ENCODE results near the gene ERCC1. TPM values are rescaled to one million over a fixed set of nuclear protein-coding genes. Genes with fewer than 3 reads are reported as not detected.
A peak's percentile ranks its signal among the peaks of the same experiment; 100 is the strongest.

The ERCC1 gene
- total RNA-seq, 1 experiment from 2014 or later, result 121 TPM

DNA sequence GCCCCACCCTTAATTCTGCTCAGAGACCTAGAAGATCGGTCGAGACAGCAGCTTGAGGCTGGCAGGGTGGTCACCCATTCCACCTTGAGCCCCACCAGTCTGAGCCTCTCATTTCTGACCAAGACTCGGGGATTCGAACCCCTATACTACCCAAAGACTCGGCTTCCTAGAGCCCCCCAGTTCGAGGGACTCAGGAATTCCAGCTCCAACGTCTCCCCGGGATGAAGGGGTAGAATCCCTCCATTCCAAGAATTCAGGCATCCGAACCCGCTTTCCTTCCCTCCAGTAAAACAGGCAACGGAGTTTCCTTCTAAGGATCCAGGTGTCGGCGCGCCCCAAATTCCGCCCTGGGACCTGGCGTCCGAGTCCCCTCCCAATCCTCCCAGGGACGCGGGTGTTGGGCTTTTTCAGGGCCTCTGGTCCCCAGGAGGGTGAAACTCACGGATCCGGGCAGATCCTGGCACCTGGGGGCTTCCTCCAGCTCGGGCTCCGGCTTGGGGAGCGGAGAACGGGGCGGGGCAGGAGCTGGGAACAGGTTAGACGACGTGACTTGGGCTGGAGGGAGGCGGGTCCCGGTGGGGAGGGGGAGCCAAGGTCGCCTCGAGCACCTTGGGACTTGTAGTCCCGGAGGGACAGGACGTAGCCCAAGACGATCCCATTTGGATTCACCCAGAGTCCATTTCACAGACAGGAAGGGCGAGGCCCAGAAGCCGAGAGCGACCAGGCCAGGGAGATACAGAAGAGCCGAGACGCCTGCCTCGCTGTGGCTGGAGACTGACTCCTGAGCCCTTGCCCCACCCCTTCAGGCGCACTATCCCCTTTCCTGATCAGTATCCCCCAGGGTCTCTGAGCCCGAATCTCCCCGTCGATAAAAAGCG lies 18.9 kb downstream of the ERCC1 start, which contains the start of gene PPP1R13L:
TSS of gene PPP1R13L (minus strand) at position 513 of the 878 bp plus-strand sequence. CDS start 6,751 bp downstream, outside the sequence.
- peaks cover 39% of the 10 kb centered on the region for H3K4me1 ChIP-seq (ENCODE audit: low read length)
- no peaks in the 10 kb centered on the region for H3K9me3 ChIP-seq (ENCODE audit: low read length)
- peak within 1 kb of the TSS; percentile 69 for H2AFZ ChIP-seq (ENCODE audit: low read length)
- DNase-seq, result no peak
- H3K9ac ChIP-seq (ENCODE audit: low read length), result peak within 1 kb of the TSS; percentile 82
- peak within 1 kb of the TSS; percentile 84 for H3K4me3 ChIP-seq (ENCODE audit: low read length)
- H3K4me2 ChIP-seq (ENCODE audit: low read depth, low read length, poor library complexity, severe bottlenecking), result peak within 1 kb of the TSS; percentile 97
- no peaks in the 10 kb centered on the region for H3K9me2 ChIP-seq (replicated peaks; ENCODE audit: insufficient read depth, low read length)
- no peaks in the 10 kb centered on the region for H3K36me3 ChIP-seq (ENCODE audit: insufficient read depth, low read length)
- H3K27ac ChIP-seq (ENCODE audit: low read length), result no peak within 1 kb of the TSS
- peaks cover 21% of the 10 kb centered on the region for H3K79me2 ChIP-seq (ENCODE audit: low read length)
- no peaks in the 10 kb centered on the region for H3K27me3 ChIP-seq (ENCODE audit: low read length)
- H4K20me1 ChIP-seq (ENCODE audit: insufficient read depth, low read depth, low read length), result no peaks in the 10 kb centered on the region

DNA sequence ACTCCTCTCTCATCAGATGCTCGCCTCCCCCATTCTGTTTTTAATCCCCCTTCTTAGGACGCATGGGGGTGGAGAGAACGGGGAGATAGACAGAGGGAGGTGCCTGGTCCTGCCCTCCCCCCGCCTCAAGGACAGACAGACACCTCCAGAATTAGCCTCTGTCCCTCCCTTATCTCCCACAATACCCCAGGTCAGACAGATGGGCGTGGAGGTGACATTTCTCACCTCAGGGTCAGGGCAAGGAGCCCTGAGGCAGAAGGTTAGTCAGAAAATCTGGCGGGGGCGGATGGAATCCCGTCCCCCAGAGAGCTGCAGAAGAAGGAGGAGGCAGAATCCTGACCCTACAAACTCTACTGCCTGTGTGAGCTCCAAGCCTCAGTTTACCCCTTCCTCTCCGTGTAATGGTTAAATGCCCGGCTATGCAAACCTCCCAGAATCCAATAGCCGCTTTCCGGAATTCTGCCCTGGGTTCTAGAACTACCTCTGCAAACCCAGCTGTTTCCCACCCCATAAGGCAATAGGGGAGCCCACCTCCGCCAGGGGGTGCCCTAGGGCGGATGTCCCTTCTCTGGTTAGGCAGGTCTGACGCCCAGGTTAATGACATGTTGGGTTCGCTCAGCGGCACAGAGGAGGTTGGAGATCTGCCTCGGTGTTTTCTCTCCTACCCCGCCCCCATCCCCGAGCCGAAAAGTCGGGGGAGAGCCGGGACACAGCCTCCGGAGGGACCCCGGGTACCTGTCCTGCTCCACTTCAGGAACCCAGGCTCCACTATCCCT lies 19.7 kb downstream of the ERCC1 start:
- peak overlapping the region; percentile 39 for H3K9ac ChIP-seq (ENCODE audit: low read length)
- no peak overlapping the region for H2AFZ ChIP-seq (ENCODE audit: low read length)
- peaks cover 21% of the 10 kb centered on the region for H3K79me2 ChIP-seq (ENCODE audit: low read length)
- peaks cover 39% of the 10 kb centered on the region for H3K4me1 ChIP-seq (ENCODE audit: low read length)
- H3K27me3 ChIP-seq (ENCODE audit: low read length), result no peaks in the 10 kb centered on the region
- no peak overlapping the region for H3K27ac ChIP-seq (ENCODE audit: low read length)
- H3K9me2 ChIP-seq (replicated peaks; ENCODE audit: insufficient read depth, low read length), result no peaks in the 10 kb centered on the region
- peak overlapping the region; percentile 11; the same call in 1 of the 2 replicates for H3K4me3 ChIP-seq (ENCODE audit: low read length)
- no peaks in the 10 kb centered on the region for H3K36me3 ChIP-seq (ENCODE audit: insufficient read depth, low read length)
- peak; percentile 94 for DNase-seq
- H3K4me2 ChIP-seq (ENCODE audit: low read depth, low read length, poor library complexity, severe bottlenecking), result peak overlapping the region; percentile 97
- H4K20me1 ChIP-seq (ENCODE audit: insufficient read depth, low read depth, low read length), result no peaks in the 10 kb centered on the region
- no peaks in the 10 kb centered on the region for H3K9me3 ChIP-seq (ENCODE audit: low read length)

DNA sequence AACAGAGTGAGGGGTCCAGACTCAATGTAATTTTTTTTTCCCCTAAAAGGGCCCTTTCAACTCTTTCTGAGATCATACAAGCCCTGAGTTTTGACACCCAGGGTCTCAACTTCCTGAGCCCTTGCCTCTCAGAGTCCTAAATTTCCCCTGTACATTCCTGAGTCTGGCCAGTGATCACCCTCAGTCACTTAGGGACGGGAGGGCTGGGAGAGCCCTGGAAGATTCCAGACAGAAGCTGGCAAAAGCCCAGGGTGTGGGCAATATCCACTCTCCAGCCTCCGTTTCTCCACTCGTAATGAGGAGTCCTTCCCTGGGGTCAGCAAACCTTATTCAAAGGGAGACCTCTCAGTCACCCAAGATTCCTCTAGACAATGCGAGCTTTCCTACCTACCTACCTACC lies 20.4 kb downstream of the ERCC1 start:
- no peak for DNase-seq
- no peaks in the 10 kb centered on the region for H3K36me3 ChIP-seq (ENCODE audit: insufficient read depth, low read length)
- no peak overlapping the region; the same call in 1 of the 2 replicates for H3K4me3 ChIP-seq (ENCODE audit: low read length)
- peak overlapping the region; percentile 97 for H3K4me2 ChIP-seq (ENCODE audit: low read depth, low read length, poor library complexity, severe bottlenecking)
- no peak overlapping the region for H2AFZ ChIP-seq (ENCODE audit: low read length)
- peaks cover 15% of the 10 kb centered on the region for H3K79me2 ChIP-seq (ENCODE audit: low read length)
- H4K20me1 ChIP-seq (ENCODE audit: insufficient read depth, low read depth, low read length), result no peaks in the 10 kb centered on the region
- no peaks in the 10 kb centered on the region for H3K9me3 ChIP-seq (ENCODE audit: low read length)
- H3K4me1 ChIP-seq (ENCODE audit: low read length), result peaks cover 38% of the 10 kb centered on the region
- H3K27ac ChIP-seq (ENCODE audit: low read length), result no peak overlapping the region
- H3K9me2 ChIP-seq (replicated peaks; ENCODE audit: insufficient read depth, low read length), result no peaks in the 10 kb centered on the region
- no peak overlapping the region for H3K9ac ChIP-seq (ENCODE audit: low read length)
- H3K27me3 ChIP-seq (ENCODE audit: low read length), result no peaks in the 10 kb centered on the region

DNA sequence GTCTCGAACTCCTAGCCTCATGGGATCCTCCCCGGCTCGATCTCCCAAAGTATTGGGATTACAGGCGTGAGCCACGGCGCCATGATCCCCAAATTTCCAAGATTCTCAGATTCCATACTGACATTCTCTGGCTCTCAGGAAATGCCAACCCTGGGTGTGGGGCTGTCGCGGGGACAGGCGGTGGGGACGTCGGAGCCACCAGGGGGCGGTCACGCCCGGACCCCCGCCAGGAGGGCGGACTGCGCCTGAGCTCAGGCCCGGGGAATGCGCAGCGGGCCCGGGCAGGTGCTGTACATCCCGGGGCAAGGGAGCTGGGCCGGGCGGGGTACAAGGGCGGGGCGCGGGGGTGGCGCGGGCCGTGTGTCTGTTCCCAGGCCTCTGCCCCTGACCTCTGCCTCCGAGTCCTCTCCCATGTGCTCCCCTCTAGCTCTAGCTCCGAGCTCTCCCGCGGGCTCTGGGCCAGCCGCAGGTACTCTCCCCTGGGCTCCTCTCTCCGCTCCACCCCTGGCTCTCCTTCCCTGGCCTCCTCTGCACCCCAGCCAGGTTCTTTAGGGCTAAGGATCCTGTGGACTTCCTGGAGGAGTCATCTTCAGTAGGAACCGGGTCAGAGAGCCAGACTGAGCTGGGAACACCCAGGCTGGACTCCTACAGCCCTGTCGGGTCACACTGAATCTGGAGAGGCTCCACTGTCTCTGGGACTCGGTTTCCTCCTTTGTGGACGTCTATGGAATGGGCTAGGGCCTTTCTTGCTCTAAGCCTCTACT lies 21.2 kb downstream of the ERCC1 start:
- Histone ChIP-seq H3K4me3 (ENCODE audit: low read length) (no peak overlapping the region), H3K27ac (ENCODE audit: low read length) (no peak overlapping the region), H3K9ac (ENCODE audit: low read length) (no peak overlapping the region), H3K27me3 (ENCODE audit: low read length) (no peaks in the 10 kb centered on the region), H3K4me2 (ENCODE audit: low read depth, low read length, poor library complexity, severe bottlenecking) (no peak overlapping the region), H4K20me1 (ENCODE audit: insufficient read depth, low read depth, low read length) (no peaks in the 10 kb centered on the region), H3K9me2 (replicated peaks; ENCODE audit: insufficient read depth, low read length) (no peaks in the 10 kb centered on the region), H3K79me2 (ENCODE audit: low read length) (peaks cover 9% of the 10 kb centered on the region), H2AFZ (ENCODE audit: low read length) (no peak overlapping the region), H3K36me3 (ENCODE audit: insufficient read depth, low read length) (no peaks in the 10 kb centered on the region), H3K4me1 (ENCODE audit: low read length) (peaks cover 30% of the 10 kb centered on the region), H3K9me3 (ENCODE audit: low read length) (no peaks in the 10 kb centered on the region)
- no peak for DNase-seq

DNA sequence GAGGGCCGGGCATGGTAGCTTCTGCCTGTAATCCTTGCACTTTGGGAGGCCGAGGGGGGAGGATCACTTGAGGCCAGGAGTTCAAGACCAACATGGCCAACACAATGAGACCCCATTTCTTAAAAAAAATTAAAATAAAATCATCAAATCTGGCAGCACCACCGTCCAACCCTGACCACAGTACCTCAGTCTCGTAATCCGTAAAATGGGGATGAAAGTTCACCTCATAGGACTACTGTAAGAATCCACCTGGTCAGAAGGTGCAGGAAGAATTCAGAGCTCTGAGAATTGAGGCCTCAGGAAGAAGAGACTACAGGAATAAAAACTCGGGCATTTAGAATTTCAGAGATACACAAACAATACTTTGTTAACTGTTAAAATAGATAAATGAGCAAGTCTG lies 21.9 kb downstream of the ERCC1 start:
- H3K79me2 ChIP-seq (ENCODE audit: low read length), result peaks cover 3% of the 10 kb centered on the region
- DNase-seq, result no peak
- no peak overlapping the region for H3K4me2 ChIP-seq (ENCODE audit: low read depth, low read length, poor library complexity, severe bottlenecking)

DNA sequence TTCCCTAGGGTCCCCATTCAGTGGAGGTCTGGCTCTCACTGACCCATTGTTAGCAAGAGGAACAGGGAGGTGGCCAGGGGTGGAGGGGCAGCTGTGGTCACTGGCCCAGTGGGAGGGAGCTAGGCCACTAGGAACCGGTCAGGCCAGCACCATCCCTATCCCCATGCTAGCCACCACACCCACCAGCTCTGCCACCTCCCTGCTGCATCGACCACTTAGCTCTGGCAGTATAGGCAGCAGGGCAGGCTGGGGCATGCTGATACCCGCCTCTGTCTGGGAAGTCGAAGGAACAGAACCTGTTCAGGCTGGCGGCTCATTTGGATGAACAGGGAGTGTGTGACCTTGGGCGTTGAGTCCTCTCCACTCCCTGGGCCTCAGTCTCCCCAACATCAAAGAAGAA lies 23.5 kb downstream of the ERCC1 start:
- H2AFZ ChIP-seq (ENCODE audit: low read length), result no peak overlapping the region
- H3K27me3 ChIP-seq (ENCODE audit: low read length), result no peaks in the 10 kb centered on the region
- H4K20me1 ChIP-seq (ENCODE audit: insufficient read depth, low read depth, low read length), result no peaks in the 10 kb centered on the region
- no peaks in the 10 kb centered on the region for H3K9me3 ChIP-seq (ENCODE audit: low read length)
- no peaks in the 10 kb centered on the region for H3K9me2 ChIP-seq (replicated peaks; ENCODE audit: insufficient read depth, low read length)
- no peak overlapping the region for H3K4me3 ChIP-seq (ENCODE audit: low read length)
- H3K4me1 ChIP-seq (ENCODE audit: low read length), result peaks cover 17% of the 10 kb centered on the region
- no peaks in the 10 kb centered on the region for H3K36me3 ChIP-seq (ENCODE audit: insufficient read depth, low read length)
- H3K4me2 ChIP-seq (ENCODE audit: low read depth, low read length, poor library complexity, severe bottlenecking), result no peak overlapping the region
- H3K27ac ChIP-seq (ENCODE audit: low read length), result no peak overlapping the region
- H3K79me2 ChIP-seq (ENCODE audit: low read length), result no peaks in the 10 kb centered on the region
- no peak overlapping the region for H3K9ac ChIP-seq (ENCODE audit: low read length)
- no peak for DNase-seq

More for the DNA sequence above, 21.9 kb downstream of the ERCC1 start:
- H3K4me1 ChIP-seq (ENCODE audit: low read length), result peaks cover 27% of the 10 kb centered on the region
- H2AFZ ChIP-seq (ENCODE audit: low read length), result no peak overlapping the region
- H3K4me3 ChIP-seq (ENCODE audit: low read length), result no peak overlapping the region
- no peak overlapping the region for H3K27ac ChIP-seq (ENCODE audit: low read length)
- H3K9me2 ChIP-seq (replicated peaks; ENCODE audit: insufficient read depth, low read length), result no peaks in the 10 kb centered on the region
- H3K9me3 ChIP-seq (ENCODE audit: low read length), result no peaks in the 10 kb centered on the region
- no peak overlapping the region for H3K9ac ChIP-seq (ENCODE audit: low read length)
- H3K27me3 ChIP-seq (ENCODE audit: low read length), result no peaks in the 10 kb centered on the region
- H3K36me3 ChIP-seq (ENCODE audit: insufficient read depth, low read length), result no peaks in the 10 kb centered on the region
- H4K20me1 ChIP-seq (ENCODE audit: insufficient read depth, low read depth, low read length), result no peaks in the 10 kb centered on the region

DNA sequence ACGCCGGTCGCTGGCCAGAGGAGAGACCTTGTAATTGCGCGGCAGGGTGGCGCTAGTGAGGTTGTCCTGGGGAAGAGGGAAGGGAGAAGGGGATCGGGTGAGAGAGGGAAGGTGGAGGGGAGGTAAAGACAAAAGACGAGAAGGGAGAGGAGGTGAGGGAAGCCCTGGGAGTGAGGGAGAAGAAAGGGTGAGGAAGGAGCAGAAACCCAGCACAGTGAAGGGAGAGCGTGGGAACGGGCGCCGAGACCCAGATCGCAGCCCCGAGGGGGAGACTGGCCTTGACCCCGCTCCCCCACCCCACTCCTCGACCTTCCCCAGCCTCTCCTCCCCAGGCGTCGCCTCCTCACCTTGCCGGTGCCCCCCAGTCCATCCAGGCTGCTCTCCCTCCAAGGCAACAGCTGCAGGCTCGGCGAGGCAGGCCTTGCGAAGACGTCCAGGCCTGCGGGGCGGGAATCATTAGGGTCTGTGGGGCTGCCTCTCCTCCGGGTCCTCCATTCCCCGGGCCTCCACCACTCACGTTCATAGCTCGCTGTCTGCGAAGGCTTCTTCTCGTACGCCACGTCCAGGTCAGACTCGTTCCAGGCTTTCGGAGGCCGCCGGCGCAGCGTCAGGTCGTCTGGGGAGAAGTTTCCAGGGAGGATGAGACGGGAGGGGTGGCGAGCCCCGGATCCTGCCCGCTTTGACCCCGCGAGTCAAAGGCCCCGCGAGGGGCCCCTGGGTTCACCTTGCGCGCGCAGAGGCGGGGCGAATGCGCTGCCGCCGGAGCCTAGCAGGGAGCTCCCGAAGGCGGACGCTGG lies 27.7 kb downstream of the ERCC1 start:
- DNase-seq, result no peak
- no peaks in the 10 kb centered on the region for H3K4me1 ChIP-seq (ENCODE audit: low read length)
- no peak overlapping the region for H3K9ac ChIP-seq (ENCODE audit: low read length)
- no peaks in the 10 kb centered on the region for H3K9me2 ChIP-seq (replicated peaks; ENCODE audit: insufficient read depth, low read length)
- H3K4me2 ChIP-seq (ENCODE audit: low read depth, low read length, poor library complexity, severe bottlenecking), result no peak overlapping the region
- H3K79me2 ChIP-seq (ENCODE audit: low read length), result no peaks in the 10 kb centered on the region
- no peak overlapping the region for H3K27ac ChIP-seq (ENCODE audit: low read length)
- no peaks in the 10 kb centered on the region for H3K9me3 ChIP-seq (ENCODE audit: low read length)
- no peak overlapping the region for H3K4me3 ChIP-seq (ENCODE audit: low read length)
- H4K20me1 ChIP-seq (ENCODE audit: insufficient read depth, low read depth, low read length), result no peaks in the 10 kb centered on the region
- H3K27me3 ChIP-seq (ENCODE audit: low read length), result no peaks in the 10 kb centered on the region
- H2AFZ ChIP-seq (ENCODE audit: low read length), result no peak overlapping the region
- H3K36me3 ChIP-seq (ENCODE audit: insufficient read depth, low read length), result no peaks in the 10 kb centered on the region

Measured in Karpas-422 (cell line).